ENCODE data around the gene GNAL.
"Not testable (repeated sequence)": the region's sequence is repeated elsewhere in the genome, so short reads cannot be mapped to it uniquely, and the experiment has no call there.

GNAL gene

DNA sequence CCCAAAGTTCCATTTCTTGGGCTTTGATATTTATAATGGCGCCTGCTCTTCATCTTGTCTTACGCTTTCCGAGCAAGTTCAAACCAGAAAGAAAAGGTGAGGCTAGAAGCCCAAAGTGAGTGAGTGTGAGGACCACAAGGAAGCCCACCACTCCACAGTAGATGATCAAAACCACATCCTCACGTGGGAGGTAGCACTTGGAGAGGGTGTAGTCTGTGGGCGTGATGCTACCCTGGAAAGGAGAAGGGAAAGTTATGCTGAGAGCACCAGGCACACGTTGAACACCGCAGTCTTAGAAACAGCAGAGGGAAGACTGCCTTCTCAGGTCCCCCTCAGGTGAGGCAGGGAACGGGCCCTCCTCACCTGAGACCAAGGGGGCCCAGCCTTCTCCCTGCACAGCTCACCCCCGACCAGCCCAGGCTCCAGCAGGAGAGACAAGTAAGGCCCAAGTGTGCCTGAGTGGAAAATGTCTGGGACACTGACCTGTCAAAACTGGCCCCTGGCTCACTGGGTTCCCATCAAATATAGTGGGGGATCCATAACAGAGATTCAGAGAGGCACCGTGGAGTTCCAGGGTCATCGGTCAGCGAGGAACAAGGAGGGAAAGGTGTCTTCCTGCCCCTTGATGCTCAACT lies 195.4 kb downstream of the GNAL start:
- DNase-seq = no peak

GRCh38 chr18:11885278-11885947 lies 196.3 kb downstream of the GNAL start:
- DNase-seq = no peak

DNA sequence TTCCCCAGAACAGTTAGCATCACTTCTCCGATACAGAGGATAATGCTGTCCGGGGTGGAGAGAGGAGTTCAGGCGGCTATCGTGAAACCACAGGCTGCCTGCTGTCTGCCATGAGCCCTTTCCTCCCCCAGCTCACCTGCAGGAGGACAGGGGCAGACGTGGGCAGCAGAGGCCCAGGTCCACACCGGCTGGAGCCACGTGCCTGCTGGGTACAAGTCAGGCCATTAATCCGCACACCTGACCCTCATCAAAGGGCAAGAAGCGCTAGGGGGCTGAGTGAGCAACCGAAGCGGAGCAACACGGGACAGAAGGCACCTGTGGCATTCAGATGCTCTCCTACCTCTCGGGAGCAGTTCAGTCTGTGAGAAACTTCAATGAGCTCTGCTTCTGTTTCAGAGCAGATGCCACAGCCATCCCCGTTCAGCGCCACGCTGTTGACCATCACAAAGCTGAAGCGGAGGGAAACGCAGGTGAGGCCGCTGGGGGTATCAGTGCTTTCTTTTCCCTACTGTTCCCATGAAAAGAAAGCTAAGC lies 197.6 kb downstream of the GNAL start:
- no peak for DNase-seq

GRCh38 chr18:11887328-11888128 lies 198.5 kb downstream of the GNAL start:
- DNase-seq = no peak

DNA sequence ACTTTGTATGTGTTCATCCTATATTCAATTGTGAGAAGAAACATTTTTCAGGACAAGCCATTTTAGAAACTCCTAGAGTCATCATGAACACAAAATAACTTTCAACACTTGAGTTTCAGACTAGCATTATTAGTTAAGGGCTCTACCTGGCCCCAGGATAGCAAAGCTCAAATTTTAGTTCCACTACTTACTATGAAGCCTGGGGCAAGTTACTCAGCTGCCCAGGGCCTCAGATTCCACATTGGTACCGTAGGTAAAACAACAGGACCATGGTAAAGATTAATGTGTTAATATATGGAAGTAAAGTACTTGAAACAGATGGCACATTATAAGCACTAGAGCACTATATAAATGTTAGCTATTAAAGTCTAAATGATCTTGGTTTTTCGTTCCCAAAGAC lies 199.7 kb downstream of the GNAL start:
- no peak for DNase-seq

DNA sequence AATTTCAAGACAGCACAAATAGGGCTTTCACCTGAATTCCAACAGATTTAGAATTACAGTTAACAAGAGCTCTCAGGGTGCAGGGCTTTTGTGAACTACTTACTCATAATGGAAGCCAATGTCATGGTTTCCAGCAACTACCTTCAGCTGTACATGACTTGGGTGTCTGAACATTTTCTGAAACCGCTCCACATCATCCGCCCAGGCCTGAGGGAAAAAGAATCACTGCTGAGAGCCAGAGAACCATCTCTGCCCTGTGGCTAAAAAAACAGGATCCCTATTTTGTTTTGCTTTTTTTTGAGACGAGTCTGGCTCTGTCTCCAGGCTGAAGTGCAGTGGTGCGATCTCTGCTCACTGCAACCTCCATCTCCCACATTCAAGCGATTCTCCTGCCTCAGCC lies 200.2 kb downstream of the GNAL start:
- no peak for DNase-seq

GRCh38 chr18:11891737-11892136 lies 202.7 kb downstream of the GNAL start:
- DNase-seq = no peak

DNA sequence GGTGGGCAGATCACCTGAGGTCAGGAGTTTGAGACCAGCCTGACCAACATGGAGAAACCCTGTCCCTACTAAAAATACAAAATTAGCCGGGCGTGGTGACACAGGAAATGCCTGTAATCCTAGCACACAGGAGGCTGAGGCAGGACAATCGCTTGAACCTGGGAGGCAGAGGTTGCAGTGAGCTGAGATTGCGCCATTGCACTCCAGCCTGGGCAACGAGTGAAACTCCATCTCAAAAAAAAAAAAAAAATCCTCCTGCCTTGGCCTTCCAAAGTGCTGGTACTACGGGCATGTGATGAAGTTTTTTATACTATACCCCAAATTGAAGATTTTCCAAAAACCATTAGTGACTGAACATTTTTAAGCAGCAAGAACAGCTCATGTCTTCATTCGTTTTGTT lies 203.4 kb downstream of the GNAL start:
- DNase-seq = not testable (repeated sequence)

- DNase-seq = no peak
These were observed 208.7 kb downstream of the GNAL start for GRCh38 chr18:11897781-11898180.

- DNase-seq = no peak
These were observed 210.0 kb downstream of the GNAL start for GRCh38 chr18:11899063-11899462.

DNA sequence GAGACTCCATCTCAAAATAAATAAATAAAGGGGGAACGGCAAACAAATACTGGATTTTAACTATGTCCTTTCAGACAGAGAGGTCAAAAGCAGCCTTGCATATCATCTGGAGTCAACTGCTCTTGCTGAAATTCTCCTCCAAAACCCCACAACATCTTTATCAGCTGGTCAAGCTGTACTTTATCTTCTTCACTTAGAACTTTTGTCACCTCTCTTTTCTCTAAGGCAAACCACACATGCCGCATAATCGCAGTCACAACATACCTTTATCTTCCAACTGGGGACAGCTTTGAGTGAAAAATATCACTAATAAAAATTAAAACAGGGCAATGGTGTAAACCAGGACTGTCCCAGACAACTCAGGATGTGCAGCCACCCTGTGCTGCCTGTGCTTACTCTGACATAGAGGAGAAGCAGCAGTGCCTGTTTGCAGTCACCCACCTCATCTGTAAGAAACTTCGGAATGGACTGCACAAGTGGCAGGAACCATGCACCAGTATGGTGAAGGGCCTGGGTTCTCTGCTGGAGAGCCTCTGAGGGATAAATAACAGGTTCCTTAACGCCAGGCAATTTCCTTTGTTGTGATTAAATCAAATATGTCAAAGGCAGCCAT lies 212.9 kb downstream of the GNAL start:
- DNase-seq = no peak

GRCh38 chr18:11902522-11903292 lies 213.6 kb downstream of the GNAL start:
- DNase-seq = peak; percentile 19

DNA sequence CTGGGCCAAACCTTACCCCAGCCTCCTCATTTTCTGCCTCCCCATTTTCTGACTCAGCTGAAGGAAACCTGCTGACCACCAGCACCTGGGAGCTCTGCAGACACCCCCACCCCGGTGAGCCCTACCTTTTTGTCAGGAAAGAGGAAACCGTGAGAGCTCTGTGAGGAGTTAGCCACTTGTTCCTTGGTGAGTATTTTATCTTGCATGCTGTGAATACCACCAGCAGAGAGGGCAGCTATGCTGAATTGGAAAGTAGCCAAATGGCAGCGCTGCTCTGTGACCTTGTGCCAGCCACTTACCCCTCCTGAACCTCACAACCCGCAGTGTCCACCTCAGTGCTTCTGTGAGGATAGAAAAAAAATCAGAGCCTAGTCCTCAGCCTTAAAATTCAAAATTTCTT lies 216.5 kb downstream of the GNAL start:
- DNase-seq = no peak

DNA sequence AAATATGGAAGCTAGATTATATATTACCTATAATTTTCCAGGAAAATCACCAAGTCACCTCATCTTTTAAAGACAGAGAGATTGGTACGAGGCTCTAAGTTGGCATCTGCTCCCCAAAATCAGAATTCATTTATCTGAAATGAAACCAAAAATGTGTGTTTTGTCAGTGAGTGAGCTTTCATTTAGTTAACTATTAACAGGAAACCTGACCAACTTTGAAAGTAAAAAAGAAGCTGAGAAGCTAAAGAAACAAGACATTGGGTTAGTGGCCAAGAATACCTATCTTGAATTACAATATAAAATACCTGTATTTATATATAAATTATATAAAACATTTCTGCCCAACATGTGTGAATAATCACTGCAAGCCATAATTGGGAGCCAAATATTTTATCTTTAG lies 217.1 kb downstream of the GNAL start:
- DNase-seq = no peak

DNA sequence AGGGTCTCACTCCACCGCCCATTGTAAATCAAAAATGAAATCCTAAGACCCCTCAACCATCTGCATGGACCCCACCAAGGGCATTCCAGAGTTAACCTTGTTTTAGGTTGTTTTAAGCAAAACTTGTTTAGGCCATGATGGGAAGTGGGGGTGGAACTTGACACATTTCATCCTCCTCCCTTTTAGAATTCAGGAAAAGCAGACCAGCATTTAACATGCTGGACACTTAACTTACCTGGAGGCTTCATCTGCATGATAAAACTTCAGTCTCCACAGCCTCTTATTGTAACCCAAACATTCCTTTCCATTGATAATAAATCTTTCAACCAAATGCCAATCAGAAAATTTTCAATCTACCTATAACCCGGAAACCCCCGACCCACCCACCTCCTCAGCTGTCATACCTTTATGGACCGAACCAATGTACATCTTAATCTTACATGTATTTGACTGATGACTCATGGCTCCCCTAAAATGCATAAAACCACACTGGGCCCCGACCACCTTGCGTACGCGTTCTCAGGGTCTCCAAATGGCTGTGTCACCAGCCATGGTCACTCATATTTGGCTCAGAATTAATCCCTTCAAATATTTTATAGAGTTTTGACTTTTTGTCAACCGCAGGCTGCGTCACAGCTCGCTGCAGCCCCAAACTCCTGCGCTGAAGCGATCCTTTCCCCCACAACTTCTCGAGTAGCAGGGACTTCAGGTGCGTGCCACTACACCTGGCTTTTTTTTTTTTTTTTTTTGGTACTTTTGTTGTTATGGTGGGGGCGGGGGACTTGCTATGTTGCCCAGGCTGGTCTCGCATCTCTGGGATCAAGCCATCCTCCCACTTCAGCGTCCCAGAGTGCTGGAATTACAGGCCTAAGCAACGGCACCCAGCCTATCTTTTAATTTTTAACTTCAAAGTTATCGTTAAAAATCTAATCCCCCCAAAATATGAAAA lies 218.1 kb downstream of the GNAL start:
- DNase-seq = no peak

- peak; percentile 81 for DNase-seq
These were observed 219.4 kb downstream of the GNAL start, which contains the start of gene MPPE1 for GRCh38 chr18:11908182-11909060. TSS of gene MPPE1 (minus strand) at chr18:11908317. CDS start at chr18:11897264, 11,053 bp downstream.

DNA sequence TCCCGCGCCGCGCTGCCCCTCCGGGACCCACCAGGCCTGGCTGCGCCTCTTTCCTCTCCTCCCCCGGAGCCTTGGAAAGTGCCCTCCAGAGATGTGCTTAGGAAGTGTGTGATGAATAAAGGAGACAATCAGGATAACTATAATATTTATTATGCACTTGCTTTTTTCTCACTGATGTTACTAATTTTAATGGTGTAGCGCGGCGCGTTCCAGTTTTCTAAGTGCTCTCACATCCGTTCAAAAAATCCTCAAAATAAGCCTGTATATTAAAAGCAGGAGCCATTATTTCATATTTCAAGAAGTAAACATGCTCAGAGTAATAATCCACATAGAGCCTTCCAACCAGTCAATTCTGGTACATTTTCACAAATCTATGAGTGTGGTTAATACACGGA lies 220.0 kb downstream of the GNAL start:
- no peak for DNase-seq

GRCh38 chr18:11909591-11910026 lies 220.5 kb downstream of the GNAL start:
- DNase-seq = peak; percentile 22

DNA sequence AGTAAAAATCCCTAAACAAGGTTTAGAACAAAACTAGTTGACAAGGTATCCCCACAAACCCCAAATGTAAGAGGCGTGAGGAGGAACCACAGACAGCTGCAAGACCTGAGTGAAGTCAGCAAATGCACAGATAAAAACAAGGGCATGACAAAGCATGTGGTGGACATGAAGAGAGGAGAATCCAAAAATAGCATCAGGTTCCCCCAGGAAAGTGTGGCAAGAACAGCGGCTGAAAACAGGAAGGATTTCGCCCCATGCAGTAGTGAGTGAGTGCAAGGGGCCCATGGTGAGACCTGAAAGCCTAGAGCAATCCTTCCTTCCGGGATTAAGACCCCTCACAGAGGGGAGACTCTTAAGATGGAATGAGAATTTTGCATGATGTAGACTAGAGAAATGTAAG lies 227.8 kb downstream of the GNAL start:
- not testable (repeated sequence) for DNase-seq

- not testable (repeated sequence) for DNase-seq
These were observed 230.5 kb downstream of the GNAL start for GRCh38 chr18:11919522-11919921.

Data from fibroblast of skin of abdomen (primary cell).